Measurements from ENCODE around the gene BLOC1S5. TPM values are rescaled to one million over a fixed set of nuclear protein-coding genes. Genes with fewer than 3 reads are reported as not detected.

The BLOC1S5 gene
- total RNA-seq, 1 experiment from 2014 or later = 24.9 TPM

DNA sequence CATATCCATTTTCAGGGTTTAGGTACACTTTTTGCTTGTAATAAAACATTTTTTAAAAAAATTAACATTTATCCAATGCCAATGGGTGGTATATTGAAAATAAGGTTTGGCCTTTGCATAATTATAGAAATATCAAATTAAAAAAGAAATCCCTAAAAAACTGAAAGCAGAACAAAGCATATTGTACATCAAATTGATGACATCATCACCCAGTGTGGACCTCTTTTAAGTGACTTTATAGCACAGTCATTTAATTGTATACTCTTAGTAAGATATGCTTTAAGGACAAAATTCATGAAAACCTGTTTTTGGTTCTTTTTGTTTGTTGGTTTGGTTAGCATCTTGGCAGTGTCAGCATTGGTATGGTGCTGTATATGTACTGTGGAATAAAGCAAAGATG lies 39.5 kb upstream of the BLOC1S5 start:
- Histone ChIP-seq H3K4me2 (ENCODE audit: low read depth, low read length, poor library complexity, severe bottlenecking) (no peak overlapping the region), H3K27me3 (ENCODE audit: low read length) (no peaks in the 10 kb centered on the region), H3K36me3 (ENCODE audit: insufficient read depth, low read length) (peaks cover 11% of the 10 kb centered on the region), H3K4me3 (ENCODE audit: low read length) (no peak overlapping the region), H3K9me2 (replicated peaks; ENCODE audit: insufficient read depth, low read length) (no peaks in the 10 kb centered on the region), H3K9ac (ENCODE audit: low read length) (no peak overlapping the region), H3K4me1 (ENCODE audit: low read length) (peaks cover 15% of the 10 kb centered on the region), H3K9me3 (ENCODE audit: low read length) (no peaks in the 10 kb centered on the region), H3K27ac (ENCODE audit: low read length) (no peak overlapping the region), H2AFZ (ENCODE audit: low read length) (no peak overlapping the region), H3K79me2 (ENCODE audit: low read length) (peaks cover 34% of the 10 kb centered on the region), H4K20me1 (ENCODE audit: insufficient read depth, low read depth, low read length) (no peaks in the 10 kb centered on the region)
- no peak for DNase-seq

DNA sequence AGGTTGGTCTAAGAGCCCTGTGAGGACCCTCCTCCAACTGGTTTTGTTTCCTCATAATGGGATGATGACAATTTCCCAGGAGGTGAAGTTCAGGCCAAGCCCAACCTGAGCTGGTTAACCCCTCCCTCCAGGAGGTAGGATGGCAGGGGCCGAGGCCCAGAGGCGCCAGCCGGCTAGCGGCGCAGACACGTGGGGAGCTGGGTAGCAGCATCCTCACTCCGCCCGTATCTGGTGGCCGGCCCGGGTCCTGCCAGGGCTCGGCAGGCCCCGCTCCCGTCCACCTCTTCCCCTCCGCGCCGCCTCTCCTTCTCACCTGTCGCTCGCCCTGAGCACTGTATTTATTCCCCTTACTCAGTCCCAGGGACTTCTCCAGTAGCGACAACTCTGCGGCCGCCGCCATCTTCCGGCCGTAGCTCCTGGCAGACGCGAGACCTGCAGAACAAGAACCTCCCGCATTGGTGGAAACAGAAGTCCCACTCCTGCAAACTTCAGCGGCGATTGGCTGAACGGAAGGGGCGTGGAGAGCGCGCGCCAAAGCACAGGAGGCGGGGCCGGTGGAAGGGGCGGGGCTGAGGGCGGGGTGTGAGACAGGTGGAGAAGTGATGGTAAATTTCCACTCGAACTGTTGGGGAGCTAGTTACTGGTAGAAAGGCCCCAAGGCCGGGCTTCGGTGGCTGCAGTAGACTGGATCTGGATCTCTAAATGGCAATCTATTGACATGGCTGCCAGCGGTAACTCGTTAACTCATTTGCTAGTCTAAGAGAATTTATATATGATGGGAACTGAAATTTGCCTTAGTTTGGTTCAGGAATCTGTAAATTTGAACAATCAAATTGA lies 38.2 kb upstream of the BLOC1S5 start, which contains the start of gene EEF1E1:
Gene EEF1E1 (minus strand): TSS at position 427 of the 837 bp plus-strand sequence. CDS start 27 bp downstream, at position 400.
- H3K4me1 ChIP-seq (ENCODE audit: low read length) = peaks cover 15% of the 10 kb centered on the region
- peak within 1 kb of the TSS; percentile 87 for H3K9ac ChIP-seq (ENCODE audit: low read length)
- H3K79me2 ChIP-seq (ENCODE audit: low read length) = peaks cover 48% of the 10 kb centered on the region
- peak; percentile 98 for DNase-seq
- H2AFZ ChIP-seq (ENCODE audit: low read length) = peak within 1 kb of the TSS; percentile 25
- H3K9me3 ChIP-seq (ENCODE audit: low read length) = no peaks in the 10 kb centered on the region
- peaks cover 13% of the 10 kb centered on the region for H3K36me3 ChIP-seq (ENCODE audit: insufficient read depth, low read length)
- 0 out of 2 replicates have a peak, but pooled peaks cover 7% of the 10 kb centered on the region for H4K20me1 ChIP-seq (ENCODE audit: insufficient read depth, low read depth, low read length)
- no peaks in the 10 kb centered on the region for H3K9me2 ChIP-seq (replicated peaks; ENCODE audit: insufficient read depth, low read length)
- no peaks in the 10 kb centered on the region for H3K27me3 ChIP-seq (ENCODE audit: low read length)
- H3K4me3 ChIP-seq (ENCODE audit: low read length) = peak within 1 kb of the TSS; percentile 93
- peak within 1 kb of the TSS; percentile 6; the same call in 1 of the 2 replicates for H3K27ac ChIP-seq (ENCODE audit: low read length)
- H3K4me2 ChIP-seq (ENCODE audit: low read depth, low read length, poor library complexity, severe bottlenecking) = peak within 1 kb of the TSS; percentile 81

DNA sequence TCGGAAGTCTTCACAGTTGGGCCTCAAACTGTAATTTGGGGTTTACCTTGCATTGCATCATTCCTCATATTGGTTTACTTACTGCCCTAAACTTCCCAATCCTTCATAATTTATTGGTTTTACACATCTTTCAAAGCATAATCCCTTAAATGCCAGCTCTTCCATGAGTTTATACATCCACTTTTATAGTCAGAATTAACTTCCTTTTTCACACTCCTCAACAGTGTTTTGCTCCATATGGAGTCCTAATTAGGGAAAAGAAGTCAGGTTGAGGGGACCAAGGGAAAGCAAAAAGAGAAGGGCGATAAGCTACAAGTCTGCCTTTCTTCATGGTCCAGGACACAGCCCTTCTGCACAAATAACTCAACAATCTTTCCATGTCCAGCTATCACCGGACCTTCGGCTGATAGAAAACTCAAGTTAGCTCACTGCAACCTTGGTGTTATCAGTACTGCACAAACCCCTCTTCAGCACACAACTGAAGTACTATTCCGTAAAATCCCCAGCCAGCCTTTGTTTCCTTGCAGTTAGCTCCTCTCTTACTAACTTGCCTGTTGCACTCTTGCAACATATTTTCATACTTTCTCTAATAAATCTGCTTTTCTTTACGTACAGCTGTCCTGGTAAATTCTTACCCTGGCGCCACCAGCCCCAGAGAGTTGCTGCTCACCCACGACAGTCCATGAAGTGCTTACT lies 36.1 kb upstream of the BLOC1S5 start:
- H3K4me2 ChIP-seq (ENCODE audit: low read depth, low read length, poor library complexity, severe bottlenecking) = peak overlapping the region; percentile 81
- no peaks in the 10 kb centered on the region for H3K9me2 ChIP-seq (replicated peaks; ENCODE audit: insufficient read depth, low read length)
- no peak overlapping the region for H2AFZ ChIP-seq (ENCODE audit: low read length)
- no peaks in the 10 kb centered on the region for H3K27me3 ChIP-seq (ENCODE audit: low read length)
- peak overlapping the region; percentile 41 for H3K4me3 ChIP-seq (ENCODE audit: low read length)
- peaks cover 66% of the 10 kb centered on the region for H3K79me2 ChIP-seq (ENCODE audit: low read length)
- no peak overlapping the region for H3K9ac ChIP-seq (ENCODE audit: low read length)
- peak; percentile 31 for DNase-seq
- 0 out of 2 replicates have a peak, but pooled peaks cover 7% of the 10 kb centered on the region for H4K20me1 ChIP-seq (ENCODE audit: insufficient read depth, low read depth, low read length)
- peaks cover 15% of the 10 kb centered on the region for H3K4me1 ChIP-seq (ENCODE audit: low read length)
- H3K9me3 ChIP-seq (ENCODE audit: low read length) = no peaks in the 10 kb centered on the region
- H3K27ac ChIP-seq (ENCODE audit: low read length) = no peak overlapping the region
- H3K36me3 ChIP-seq (ENCODE audit: insufficient read depth, low read length) = peaks cover 33% of the 10 kb centered on the region

- Histone ChIP-seq H2AFZ (ENCODE audit: low read length) (no peak overlapping the region), H3K4me2 (ENCODE audit: low read depth, low read length, poor library complexity, severe bottlenecking) (no peak overlapping the region), H3K9ac (ENCODE audit: low read length) (no peak overlapping the region), H4K20me1 (ENCODE audit: insufficient read depth, low read depth, low read length) (no peaks in the 10 kb centered on the region; the same call in 1 of the 2 replicates), H3K27ac (ENCODE audit: low read length) (no peak overlapping the region), H3K4me3 (ENCODE audit: low read length) (no peak overlapping the region), H3K9me2 (replicated peaks; ENCODE audit: insufficient read depth, low read length) (no peaks in the 10 kb centered on the region), H3K4me1 (ENCODE audit: low read length) (no peaks in the 10 kb centered on the region), H3K79me2 (ENCODE audit: low read length) (peaks cover 57% of the 10 kb centered on the region), H3K9me3 (ENCODE audit: low read length) (no peaks in the 10 kb centered on the region), H3K36me3 (ENCODE audit: insufficient read depth, low read length) (peaks cover 64% of the 10 kb centered on the region), H3K27me3 (ENCODE audit: low read length) (no peaks in the 10 kb centered on the region)
- no peak for DNase-seq
Observed at GRCh38 chr6:8090650-8091049, 26.5 kb upstream of the BLOC1S5 start.

DNA sequence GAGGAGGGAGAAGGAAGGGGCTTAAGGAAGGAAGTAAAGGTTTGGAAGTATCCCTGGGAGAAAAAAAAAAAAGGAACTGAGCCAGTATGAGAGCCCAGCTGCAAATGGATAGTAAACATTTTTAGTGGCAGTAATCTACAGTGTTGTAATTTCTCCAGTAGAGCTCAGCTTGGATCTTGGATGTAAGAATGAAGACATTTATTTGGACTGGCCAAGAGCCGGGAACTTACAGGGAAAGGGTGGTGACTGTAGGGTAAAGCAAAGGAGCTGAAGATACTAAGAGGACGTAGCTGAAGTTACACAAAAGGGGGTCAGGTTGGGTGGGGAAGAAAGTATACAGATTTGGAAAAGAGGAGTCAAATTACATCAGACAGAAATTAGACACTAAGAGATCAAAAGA lies 24.7 kb upstream of the BLOC1S5 start:
- peaks cover 61% of the 10 kb centered on the region for H3K36me3 ChIP-seq (ENCODE audit: insufficient read depth, low read length)

DNA sequence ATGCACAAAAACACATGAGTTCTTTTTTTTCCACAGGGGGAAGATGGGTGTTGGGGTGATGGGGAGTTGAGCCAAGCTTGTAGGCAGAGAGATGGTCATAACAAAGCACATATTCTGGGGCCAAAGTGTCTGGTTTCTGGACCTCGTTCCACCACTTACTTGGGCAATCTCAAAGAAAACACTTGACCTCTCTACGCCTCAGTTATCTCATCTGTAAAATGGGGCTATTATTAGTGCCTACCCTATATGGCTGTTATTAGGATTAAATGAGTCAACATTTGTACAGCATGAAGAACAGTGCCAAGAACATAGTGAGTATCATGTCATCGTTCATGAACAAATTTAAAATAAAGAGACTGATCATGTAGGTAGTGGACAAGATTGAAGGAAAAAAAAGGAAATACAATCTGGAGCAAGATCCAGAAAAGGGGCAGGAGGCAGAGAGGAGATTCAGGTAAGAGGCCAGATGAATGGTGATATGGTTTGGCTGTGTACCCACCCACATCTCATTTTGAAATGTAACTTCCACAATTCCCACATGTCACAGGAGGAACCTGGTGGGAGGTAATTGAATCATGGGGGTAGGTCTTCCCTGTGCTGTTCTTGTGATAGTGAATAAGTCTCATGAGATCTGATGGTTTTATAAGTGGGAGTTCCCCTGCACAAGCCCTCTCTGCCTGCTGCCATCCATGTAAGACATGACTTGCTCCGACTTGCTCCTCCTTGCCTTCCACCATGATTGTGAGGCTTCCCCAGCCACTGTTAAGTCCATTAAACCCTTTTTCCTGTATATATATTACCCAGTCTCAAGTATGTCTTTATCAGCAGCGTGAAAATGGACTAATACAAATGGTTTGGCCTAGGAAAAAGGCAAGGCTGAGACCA lies 23.9 kb upstream of the BLOC1S5 start:
- Histone ChIP-seq H3K4me2 (ENCODE audit: low read depth, low read length, poor library complexity, severe bottlenecking) (no peak overlapping the region), H4K20me1 (ENCODE audit: insufficient read depth, low read depth, low read length) (no peaks in the 10 kb centered on the region; the same call in 1 of the 2 replicates), H3K27ac (ENCODE audit: low read length) (no peak overlapping the region), H3K4me1 (ENCODE audit: low read length) (no peaks in the 10 kb centered on the region), H3K9me3 (ENCODE audit: low read length) (no peaks in the 10 kb centered on the region), H3K36me3 (ENCODE audit: insufficient read depth, low read length) (peaks cover 63% of the 10 kb centered on the region), H3K4me3 (ENCODE audit: low read length) (no peak overlapping the region), H2AFZ (ENCODE audit: low read length) (no peak overlapping the region), H3K9me2 (replicated peaks; ENCODE audit: insufficient read depth, low read length) (no peaks in the 10 kb centered on the region), H3K27me3 (ENCODE audit: low read length) (no peaks in the 10 kb centered on the region), H3K79me2 (ENCODE audit: low read length) (peaks cover 52% of the 10 kb centered on the region), H3K9ac (ENCODE audit: low read length) (no peak overlapping the region)
- DNase-seq = no peak

More for the DNA sequence above, 24.7 kb upstream of the BLOC1S5 start:
- H3K9me3 ChIP-seq (ENCODE audit: low read length) = no peaks in the 10 kb centered on the region
- H3K4me3 ChIP-seq (ENCODE audit: low read length) = no peak overlapping the region
- H3K4me1 ChIP-seq (ENCODE audit: low read length) = no peaks in the 10 kb centered on the region
- H3K9me2 ChIP-seq (replicated peaks; ENCODE audit: insufficient read depth, low read length) = no peaks in the 10 kb centered on the region
- peaks cover 50% of the 10 kb centered on the region for H3K79me2 ChIP-seq (ENCODE audit: low read length)
- no peaks in the 10 kb centered on the region for H3K27me3 ChIP-seq (ENCODE audit: low read length)
- no peak overlapping the region for H3K27ac ChIP-seq (ENCODE audit: low read length)
- H3K9ac ChIP-seq (ENCODE audit: low read length) = no peak overlapping the region
- DNase-seq = no peak
- H3K4me2 ChIP-seq (ENCODE audit: low read depth, low read length, poor library complexity, severe bottlenecking) = no peak overlapping the region
- H4K20me1 ChIP-seq (ENCODE audit: insufficient read depth, low read depth, low read length) = no peaks in the 10 kb centered on the region; the same call in 1 of the 2 replicates
- H2AFZ ChIP-seq (ENCODE audit: low read length) = no peak overlapping the region

GRCh38 chr6:8086755-8087306 lies 22.6 kb upstream of the BLOC1S5 start:
- Histone ChIP-seq H3K4me3 (ENCODE audit: low read length) (no peak overlapping the region), H3K27me3 (ENCODE audit: low read length) (no peaks in the 10 kb centered on the region), H3K79me2 (ENCODE audit: low read length) (peaks cover 49% of the 10 kb centered on the region), H3K9me3 (ENCODE audit: low read length) (no peaks in the 10 kb centered on the region), H3K9ac (ENCODE audit: low read length) (no peak overlapping the region), H3K36me3 (ENCODE audit: insufficient read depth, low read length) (peaks cover 56% of the 10 kb centered on the region), H4K20me1 (ENCODE audit: insufficient read depth, low read depth, low read length) (no peaks in the 10 kb centered on the region; the same call in 1 of the 2 replicates), H3K4me2 (ENCODE audit: low read depth, low read length, poor library complexity, severe bottlenecking) (no peak overlapping the region), H3K27ac (ENCODE audit: low read length) (no peak overlapping the region), H2AFZ (ENCODE audit: low read length) (no peak overlapping the region), H3K4me1 (ENCODE audit: low read length) (no peaks in the 10 kb centered on the region), H3K9me2 (replicated peaks; ENCODE audit: insufficient read depth, low read length) (no peaks in the 10 kb centered on the region)
- no peak for DNase-seq

Measured in Karpas-422 (cell line).